NCI-H510A treated with DMSO at 0.1 percent for 48 hours (cell line): ENCODE measurements around the gene P2RX1.

Experiments used
- DNase-seq: peaks from one replicate; lab custom pipeline; 2025; lab: John Stamatoyannopoulos, UW

P2RX1 gene

DNA sequence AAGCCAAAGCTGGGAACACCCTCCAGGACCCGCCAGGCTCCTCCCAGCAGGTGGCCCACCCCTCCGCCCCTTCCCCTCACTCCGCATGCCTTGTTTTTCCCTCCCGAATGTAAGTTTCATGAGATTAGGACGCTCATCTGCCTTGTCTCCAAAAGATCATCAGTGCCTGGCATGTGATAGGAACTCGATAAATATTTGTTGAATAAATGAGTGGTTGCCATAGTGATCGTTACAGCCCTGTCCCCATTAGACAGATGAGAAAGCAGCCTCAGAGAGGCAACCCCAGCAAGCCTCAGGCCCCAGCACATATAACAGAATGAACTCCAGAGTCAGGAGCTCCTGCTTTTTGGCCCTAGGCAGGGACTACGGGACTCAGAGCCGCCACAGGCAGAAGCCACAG lies 28.5 kb downstream of the P2RX1 start:
- DNase-seq = no peak

DNA sequence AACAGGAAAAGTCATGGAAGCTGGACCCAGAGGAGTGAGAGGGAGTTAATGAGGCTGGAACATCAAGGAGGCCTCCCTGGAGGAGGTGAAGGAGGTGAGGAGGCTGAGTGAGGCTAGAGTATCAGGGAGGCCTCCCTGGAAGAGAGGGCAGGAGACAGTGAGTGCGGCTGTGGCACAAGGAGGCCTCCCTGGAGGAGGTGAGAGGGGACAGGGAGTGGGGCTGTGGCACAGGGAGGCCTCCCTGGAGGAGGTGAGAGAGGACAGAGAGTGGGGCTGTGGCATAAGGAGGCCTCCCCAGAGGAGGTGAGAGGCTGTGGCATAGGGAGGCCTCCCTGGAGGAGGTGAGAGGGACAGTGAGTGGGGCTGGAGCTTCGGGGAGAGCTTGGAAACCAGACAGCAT lies 28.9 kb downstream of the P2RX1 start:
- DNase-seq = no peak

DNA sequence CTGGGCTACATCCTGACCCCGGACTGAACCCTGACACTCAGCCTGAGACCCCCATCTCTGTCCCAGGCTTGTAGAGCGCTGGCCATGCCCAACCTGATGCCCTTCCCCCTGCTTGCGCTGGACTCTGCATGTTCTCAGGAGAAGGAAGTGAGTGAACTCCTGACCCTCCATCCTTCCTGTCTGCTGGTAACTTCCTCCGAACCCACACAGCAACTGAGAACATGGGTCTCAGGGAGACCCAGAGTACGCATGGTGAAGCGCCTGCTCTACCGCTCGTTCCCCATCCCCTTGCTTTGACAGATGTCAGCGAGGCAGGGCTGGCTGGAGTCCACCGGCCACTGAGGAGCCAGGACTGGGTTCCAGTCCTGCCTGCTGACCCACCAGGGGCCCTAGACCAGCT lies 29.5 kb downstream of the P2RX1 start:
- DNase-seq = no peak

DNA sequence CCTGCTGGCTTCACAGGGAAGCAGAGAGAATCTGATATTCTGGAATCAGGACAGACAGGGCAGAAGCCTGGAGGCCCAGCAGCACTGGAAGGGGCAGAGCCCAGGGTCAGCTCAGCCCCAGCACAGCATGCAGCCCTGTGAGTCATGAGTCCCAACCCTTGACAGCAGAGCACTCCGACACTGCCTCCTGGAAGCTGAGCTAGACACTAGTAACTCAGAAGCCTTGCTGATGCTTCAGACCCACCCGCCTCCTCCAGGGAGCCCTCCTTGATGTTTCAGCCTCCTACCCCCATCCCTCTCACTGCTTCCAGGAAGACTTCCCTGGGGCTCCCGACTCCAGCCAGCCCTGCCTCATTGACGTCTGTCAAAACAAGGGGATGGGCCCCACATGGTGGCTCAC lies 30.3 kb downstream of the P2RX1 start:
- DNase-seq = no peak

DNA sequence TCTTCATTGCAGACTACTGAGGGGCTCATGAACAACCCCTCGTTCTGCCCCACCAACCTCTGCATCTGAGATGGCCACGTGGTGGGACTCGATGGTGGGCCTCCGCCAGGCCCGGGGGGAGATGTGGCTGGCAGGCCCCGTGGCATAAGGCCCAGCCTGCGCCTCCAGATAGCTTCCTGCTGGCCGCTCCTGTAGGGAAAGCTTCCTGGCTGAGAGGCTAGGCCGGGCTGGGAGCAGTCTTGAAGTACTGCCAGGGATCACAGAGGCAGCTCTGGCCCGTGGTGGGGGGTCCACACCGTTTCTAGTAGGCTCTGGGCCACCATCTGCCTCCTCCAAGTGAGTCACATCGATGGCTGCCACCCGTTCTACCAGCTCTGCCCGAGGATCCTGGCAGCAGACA lies 31.0 kb downstream of the P2RX1 start:
- DNase-seq = no peak

DNA sequence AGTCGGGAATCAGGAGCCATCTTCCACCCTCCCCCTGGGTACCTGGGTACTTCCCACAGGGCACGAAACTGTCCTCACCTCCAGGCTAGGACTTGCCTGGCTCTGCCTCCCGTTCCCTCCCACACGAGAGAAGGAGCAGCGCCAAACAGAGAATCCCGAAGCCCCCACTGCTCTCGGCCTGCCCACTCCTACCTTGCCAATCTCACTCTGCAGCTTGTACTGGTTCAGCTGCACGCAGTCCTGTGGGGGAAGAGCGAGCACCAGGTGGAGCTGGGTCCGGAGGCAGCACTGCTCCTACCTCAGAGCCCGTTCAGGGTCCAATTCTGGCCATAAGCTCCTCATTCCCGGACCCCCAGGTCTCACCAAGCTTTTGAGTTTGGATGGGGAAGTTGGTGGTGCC lies 32.1 kb downstream of the P2RX1 start:
- no peak for DNase-seq

DNA sequence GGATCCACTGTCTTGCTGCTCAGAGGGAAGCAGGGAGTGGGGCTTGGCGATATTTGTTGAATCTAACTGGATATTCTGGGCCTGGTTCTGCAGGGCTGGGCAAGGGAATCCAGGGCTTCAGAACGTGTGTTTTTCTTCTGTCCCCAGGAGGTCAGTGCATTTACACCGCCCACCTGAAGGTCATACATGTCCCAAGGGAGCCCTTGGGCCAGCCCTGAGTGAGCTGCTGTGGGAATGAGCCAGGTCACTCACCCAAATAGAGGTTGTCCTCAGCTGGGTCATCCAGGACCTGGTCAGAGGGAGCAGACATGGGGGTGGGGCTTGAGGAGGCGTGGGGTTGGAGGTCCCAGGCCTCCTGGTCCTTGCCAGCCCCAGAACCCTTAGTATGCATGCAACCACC lies 34.0 kb downstream of the P2RX1 start:
- no peak for DNase-seq

DNA sequence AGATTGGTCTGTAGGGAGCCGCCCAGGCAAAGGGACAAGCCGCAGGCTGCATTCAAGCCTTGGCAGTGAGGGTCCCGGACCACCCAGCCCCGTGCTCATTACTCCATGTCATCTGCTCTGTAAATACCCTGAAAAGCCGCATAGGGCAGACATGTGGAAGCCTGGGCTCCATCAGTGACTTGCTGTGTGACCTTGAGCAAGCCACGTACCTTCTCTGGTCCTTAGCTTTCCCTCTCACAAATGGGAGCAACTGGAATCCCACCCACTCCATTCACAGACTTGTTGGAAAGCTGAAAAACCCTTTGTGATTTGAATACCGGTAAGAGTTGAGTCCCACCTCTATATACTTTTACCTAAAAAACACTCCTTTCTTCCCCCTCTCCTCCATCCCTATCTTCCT lies 35.3 kb downstream of the P2RX1 start:
- no peak for DNase-seq

DNA sequence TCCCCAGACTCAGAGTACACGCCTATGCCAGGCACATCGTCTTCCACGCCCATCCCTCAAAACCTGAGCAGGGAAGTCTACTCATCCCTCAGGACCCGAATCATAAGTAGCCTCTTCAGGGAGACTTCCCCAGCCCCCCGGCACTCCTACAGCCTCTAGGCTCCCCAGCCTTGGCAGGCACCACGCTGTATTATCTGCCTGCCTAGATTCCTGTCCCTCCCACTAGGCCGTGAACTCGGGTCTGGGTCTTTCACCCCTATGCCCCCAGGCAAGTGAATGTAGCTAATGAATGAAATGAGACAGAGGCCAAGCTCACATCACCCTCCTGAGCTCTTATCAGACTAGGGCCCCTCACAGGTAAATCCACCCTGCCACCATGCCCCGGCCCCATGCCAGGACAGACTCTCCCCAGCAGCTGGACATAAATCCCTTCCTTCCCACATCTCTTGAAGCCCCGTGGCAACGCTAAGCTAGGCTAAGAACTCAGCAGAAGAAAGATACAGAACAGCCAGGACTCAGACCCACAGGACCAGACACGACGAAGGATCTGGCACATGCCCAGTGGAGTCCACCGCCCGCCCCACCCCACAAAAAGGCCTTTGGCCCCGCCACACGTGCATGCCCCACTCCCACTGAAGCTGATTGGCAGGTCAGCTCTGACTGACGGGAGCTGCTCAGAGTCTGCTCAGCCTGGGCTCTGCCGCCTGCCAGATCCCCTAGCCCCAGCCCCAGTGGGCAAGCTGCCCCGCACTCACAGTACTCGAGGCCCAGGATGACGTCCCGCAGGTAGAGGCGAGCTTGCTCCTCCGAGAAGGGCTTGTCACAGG lies 36.5 kb downstream of the P2RX1 start:
- no peak for DNase-seq

DNA sequence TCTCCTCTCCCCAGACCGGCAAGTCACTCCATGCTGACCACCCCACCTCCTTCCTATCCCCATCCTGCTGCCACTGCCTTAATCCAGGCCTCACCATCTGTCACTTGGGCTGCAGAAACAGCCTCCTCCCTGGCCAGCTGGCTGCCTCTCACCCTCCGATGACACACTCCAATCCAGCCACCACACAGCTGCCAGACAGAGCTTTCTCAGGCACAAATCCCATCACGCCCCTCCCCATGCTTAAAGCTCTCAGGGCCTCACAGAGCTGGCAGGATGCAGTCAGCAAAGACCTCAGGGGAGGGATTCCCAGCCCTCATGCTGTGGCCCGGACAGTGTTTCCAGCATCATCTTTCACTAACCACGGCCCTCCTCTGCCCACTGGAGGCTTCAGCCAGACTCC lies 37.1 kb downstream of the P2RX1 start:
- peak; percentile 26 for DNase-seq

DNA sequence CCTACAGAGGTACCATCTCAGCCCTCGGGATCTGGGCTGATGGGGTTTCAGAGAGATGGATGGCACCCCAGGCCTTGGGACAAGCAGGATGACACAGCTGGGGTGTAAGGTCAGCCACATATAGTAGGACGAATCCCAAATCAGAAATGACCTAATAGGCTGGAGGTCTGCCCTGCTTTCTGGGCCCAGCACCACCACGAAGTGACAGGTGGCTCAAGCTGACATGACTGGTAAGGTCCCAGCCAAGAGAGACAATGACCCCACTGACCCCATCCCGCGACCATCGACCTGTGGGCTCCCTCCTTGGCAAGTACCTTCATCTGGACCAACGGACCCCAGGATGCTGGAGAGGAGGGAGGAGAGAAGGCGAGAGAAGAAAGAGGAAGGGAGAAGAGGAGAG lies 39.0 kb downstream of the P2RX1 start:
- DNase-seq = no peak

DNA sequence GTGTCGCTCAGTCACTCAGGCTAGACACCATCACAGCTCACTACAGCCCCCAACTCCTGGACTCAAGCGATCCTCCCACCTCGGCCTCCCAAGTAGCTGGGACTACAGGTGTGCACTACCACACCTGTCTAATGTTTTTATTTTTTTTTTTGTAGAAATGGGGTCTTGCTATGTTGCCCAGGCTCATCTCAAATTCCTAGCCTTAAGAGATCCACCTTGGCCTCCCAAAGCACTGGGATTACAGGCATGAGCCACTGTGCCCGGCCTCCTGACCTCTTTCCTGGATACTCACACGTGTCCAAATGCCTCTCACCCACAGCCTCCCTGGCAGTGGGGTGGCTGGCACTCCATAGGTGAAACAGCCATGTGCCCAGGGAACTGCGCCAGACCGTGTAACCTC lies 40.9 kb downstream of the P2RX1 start:
- no peak for DNase-seq

DNA sequence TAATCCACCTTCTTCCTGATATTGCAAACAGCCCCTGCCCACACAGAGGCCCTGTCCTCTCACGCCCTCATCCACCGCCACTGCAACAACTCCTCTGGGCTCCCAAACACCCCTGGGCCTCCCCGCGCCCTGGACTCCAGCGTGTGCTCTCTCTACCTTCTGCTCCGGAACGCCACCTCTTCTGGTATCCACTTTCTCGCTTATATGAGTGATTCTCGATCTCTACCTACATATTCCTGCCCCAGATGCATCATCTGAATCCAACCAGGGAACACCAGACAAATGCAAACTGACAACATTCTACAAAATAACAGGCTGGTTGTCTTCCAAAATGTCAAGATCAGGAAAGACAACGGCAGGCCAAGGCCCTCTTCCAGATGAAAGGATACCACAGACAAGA lies 42.4 kb downstream of the P2RX1 start:
- DNase-seq = no peak

DNA sequence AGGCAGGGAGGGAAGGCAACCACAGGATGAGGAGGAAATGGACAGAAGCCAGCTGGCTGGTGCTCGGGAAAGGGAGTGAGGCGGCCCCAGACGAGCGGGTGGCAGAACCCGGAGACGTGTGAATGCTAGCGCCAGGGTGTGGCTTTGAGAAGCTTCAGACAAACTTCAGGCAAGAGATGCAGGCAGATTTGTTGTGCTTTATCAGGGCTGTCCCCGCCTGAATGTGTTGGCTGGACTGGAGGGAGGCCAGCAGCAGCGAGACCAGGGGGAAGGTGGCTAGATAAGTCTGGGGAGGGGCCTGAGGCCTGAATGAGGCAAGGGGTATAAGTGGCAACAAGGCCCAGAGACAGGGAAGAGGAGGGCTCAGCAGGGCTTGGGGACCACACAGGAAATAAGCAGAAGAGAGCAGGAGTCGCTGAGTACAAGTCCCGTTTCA lies 45.4 kb downstream of the P2RX1 start:
- DNase-seq = no peak

DNA sequence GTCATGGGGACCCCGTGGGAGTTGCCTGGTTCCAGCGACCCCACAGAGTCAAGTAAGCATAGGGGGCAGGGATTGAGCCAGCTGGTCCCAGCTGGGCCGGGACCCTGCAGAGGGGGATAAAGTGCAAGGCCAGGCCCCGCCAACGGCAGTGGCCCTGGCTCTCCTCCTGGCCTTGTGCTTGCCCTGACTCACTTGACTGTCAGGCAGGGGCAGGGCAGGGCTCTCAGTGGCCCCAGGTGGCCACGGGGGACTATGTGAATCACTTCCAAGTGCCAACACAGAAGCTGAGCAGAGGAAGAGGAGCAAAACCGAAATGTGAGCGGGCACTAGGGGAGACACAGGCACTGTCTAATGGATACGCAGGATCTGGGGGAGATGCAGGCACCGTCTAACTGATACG lies 48.7 kb downstream of the P2RX1 start:
- no peak for DNase-seq

DNA sequence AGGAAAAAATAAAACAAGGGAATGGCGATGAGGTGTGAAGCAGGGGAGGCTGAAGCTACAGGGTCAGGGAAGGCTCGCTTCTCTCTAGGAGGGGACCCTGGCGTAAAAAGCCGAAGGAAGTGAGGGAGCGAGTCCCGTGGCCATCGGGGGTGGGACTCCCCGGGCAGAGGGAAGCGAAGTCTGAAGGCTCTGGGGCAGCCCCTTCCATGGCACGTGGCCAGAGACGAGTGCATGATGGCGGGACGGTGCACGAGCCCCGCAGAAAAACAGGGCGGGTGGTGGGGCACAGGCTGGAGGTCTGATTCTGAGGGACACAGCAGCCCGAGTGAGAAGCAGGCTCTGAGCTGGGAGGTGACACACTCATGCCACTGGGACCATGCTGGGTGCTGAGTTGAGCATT lies 49.2 kb downstream of the P2RX1 start:
- DNase-seq = no peak

DNA sequence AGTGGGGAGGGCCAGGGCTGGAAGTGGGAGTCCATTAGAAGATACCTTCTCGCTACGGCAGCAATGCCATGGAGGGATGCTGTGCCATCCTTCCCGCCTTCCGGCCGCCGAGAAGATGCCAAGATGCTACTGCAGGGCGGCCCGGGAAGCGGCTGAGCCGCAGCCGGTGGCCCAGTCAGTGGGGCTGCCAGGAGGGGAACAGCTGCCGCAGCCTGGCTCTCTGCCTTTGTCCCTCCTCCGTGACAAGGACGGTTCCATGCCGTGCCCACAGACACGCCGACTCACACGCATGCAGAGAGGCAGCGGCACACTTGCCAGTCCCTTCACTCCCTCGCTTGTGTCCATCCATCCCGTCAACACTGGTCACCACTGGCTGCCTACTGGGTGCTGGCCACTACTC lies 50.0 kb downstream of the P2RX1 start:
- no peak for DNase-seq

DNA sequence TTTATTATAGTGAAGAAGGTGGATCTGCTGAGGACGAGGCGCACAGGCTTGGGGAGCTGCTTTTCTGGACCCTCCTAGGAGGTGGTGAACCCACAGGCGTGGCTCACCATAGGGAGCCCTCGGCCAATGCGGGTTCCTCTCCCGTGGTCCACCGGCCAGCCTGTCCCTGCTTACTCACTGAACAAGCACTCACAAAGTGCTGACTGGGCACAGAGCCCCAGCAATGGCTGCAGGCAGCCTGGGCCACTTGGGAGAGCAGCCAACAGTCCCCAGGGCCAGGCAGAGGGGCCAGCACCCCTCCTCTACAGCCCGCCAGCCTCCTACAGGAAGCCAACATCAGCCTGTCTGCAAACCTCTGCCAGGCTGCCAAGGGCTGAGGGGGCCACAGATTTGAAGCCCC lies 51.1 kb downstream of the P2RX1 start:
- no peak for DNase-seq

DNA sequence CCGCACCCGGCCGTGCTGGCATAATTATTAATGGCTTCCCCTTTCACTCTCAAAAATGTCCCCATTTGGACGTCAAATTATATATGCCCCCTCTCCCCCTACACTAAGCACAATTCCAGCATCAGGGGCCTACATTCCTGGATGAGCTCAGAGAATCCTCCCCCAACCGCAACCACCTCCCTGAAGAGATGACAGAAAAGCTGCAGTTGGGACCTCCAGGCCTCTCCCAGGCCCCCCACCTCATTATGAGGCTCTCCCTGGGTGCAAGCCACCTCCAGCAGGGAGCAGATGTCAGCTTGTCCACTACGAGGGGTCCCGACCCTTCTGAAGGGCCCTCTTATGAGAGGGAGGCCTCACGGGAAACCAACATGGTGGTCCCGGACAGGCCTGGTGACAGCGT lies 51.7 kb downstream of the P2RX1 start:
- DNase-seq = no peak

DNA sequence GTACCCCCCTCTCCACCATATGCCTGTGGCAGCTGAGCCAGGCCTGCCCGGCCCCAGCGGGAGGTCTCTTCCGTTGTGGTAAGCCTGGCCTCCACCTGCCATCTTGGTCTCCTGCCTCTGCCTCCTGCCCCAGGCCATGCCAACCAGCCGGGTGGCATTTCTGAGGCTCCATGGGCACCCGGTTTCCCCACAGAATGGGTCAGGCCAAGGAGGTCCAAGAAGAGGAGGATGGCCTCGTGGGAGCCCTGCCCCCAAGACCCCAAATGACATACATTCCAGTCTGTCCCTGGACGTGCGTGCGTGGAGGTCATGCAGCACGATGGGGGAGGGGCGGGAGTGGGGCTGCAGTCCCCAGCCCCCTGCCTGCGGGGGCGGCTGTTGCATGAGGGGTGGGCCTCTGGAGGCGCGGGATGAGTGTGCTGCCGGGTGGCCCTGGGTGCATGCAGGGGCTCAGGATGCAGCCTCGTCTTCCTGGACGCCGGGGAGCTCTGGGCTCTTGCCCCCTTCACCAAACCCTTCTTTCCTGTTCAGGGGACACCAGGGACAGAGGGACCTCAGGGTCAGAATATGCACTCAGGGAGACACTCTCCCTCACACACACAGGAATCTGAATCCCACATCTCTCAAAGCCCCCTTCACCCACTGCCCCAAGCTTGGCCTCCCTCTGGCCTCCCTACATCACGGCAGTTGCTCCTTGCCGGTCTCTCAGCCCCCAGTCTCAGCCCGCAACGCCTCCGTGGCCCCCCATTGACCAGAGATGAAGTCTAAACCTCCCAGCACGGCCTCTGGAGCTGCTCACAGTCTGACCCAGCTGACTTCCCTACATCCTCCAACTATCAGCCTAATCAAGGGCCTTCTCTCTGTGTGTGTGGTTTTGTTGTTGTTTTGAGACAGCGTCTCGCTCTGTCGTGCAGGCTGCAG lies 54.2 kb downstream of the P2RX1 start:
- DNase-seq = no peak

DNA sequence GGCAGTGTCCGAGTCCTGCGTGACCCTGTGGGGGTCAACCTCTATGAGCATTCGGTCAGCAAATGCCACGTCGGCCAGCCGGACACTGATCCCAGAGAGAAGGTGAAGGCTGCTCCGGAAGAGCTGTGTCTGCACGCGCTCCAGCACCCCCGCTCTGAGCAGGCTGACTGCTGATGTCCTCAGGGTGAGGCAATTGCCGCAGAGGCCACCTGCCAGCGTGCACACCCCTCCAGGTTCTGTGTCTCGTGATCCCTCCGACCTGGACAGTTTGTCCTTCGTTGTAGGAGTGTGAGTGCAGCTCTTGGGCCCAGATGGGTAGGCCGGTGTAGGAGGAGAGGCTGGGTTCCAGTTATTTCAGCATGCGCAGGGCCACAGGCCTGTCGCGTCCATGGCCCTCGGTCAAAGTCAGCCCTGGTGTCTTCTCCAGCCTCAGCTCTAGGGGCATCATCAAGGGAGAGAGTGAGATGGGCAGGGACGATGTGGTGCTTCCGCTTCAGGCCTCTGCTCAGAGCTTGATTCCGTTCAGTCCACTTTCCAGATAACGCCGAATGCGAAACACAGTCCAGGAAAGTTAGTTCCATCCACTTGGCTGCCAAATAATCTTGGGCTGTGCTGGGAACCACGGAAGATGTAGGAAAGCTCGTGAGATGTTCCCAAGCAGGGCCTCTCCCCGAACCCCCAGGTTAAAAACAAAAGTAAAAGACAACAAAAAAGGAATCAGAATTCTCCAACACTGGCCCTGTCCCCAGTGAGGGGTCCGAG lies 55.1 kb downstream of the P2RX1 start:
- no peak for DNase-seq

DNA sequence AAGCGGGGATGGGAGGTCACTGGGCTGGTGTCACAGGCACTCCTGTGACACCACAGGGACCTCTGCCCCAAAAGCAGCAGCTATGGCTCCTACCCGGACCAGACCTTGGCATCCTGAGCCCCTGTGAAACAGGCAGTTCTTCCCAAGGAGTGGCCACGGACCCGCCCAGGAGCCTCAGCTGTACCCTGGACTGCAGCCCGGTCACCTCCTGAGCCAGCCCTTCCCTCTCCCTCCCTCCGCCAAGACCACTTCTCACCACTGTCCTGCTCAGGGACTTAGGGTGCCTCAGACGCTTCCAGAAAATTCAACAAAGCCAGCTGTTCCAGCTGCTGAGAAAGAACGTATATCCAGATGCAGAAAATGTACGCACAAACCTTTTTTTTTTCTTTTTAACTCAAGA lies 56.3 kb downstream of the P2RX1 start:
- no peak for DNase-seq
